Ovary (tissue), 3 donors: ENCODE results near the gene PARG.
"Not testable (repeated sequence)": the region's sequence is repeated elsewhere in the genome, so short reads cannot be mapped to it uniquely, and the experiment has no call there.

Source experiments
- CTCF ChIP-seq, 3 donors: fragments of 450-650 bp in 2 of 3; fragments of 200-600 bp in 1 of 3; IDR thresholded peaks; one replicate each; pipeline versions ENCODE4 v1.5.1 to v1.8.0; 2016 to 2022; ENCODE audit warnings: antibody characterized with exemption in 3 of 3, mild to moderate bottlenecking in 1 of 3
- EP300 ChIP-seq: sonication (generic); formaldehyde crosslinking; IDR thresholded peaks from one replicate; pipeline ENCODE4 v1.6.1; 2017; ENCODE audit warnings: antibody characterized with exemption
- POLR2A ChIP-seq: fragments of 450-650 bp; IDR thresholded peaks from one replicate; pipeline ENCODE4 v1.6.1; 2017; ENCODE audit warnings: antibody characterized with exemption, mild to moderate bottlenecking, moderate library complexity
- donor health status: DM: no; HTN: no; CAD: no.

GRCh38 chr10:49970331-49970857 is 28.6 kb upstream of the PARG start:
- not testable (repeated sequence) for TF ChIP-seq CTCF (IDR thresholded peaks at IDR 0.05); EP300; POLR2A
